DOHH2 (cell line): ENCODE data around the gene LSM7.

Experiments used
- H3F3A ChIP-seq: fragments of 200-600 bp; sonication (generic), shearing (Covaris generic); 2 replicates; pipeline ENCODE4 v1.6.0; 2016; ENCODE audit warnings: antibody characterized with exemption, mild to moderate bottlenecking; ENCODE audit not compliant: control insufficient read depth, insufficient read depth
- H3K27ac ChIP-seq: fragments of 200-600 bp; sonication (generic); 2 replicates; pipeline ENCODE4 v1.5.1; 2014; ENCODE audit warnings: low read depth, mild to moderate bottlenecking, low read length, moderate library complexity
- H3K27me3 ChIP-seq: fragments of 200-600 bp; sonication (generic); 2 replicates; pipeline ENCODE4 v1.6.1; 2014; ENCODE audit warnings: mild to moderate bottlenecking, low read length, mixed read lengths; ENCODE audit not compliant: control insufficient read depth
- H3K36me3 ChIP-seq: fragments of 200-600 bp; sonication (generic); 2 replicates; pipeline ENCODE4 v1.6.1; 2014; ENCODE audit warnings: mild to moderate bottlenecking, low read length, moderate library complexity, mixed read lengths; ENCODE audit not compliant: control insufficient read depth
- H3K4me1 ChIP-seq: fragments of 200-600 bp; sonication (generic); 2 replicates; pipeline ENCODE4 v1.6.1; 2014; ENCODE audit warnings: mild to moderate bottlenecking, low read length, mixed read lengths; ENCODE audit not compliant: control insufficient read depth
- H3K4me2 ChIP-seq: fragments of 200-600 bp; sonication (generic); 2 replicates; pipeline ENCODE4 v1.6.0; 2014; ENCODE audit warnings: mild to moderate bottlenecking, low read length, moderate library complexity
- H3K4me3 ChIP-seq: fragments of 200-600 bp; sonication (generic); 2 replicates; pipeline ENCODE4 v1.5.1; 2014; ENCODE audit warnings: mild to moderate bottlenecking, low read length, mixed read lengths
- H3K79me2 ChIP-seq: fragments of 200-600 bp; sonication (generic); 2 replicates; pipeline ENCODE4 v1.6.1; 2014; ENCODE audit warnings: mild to moderate bottlenecking, low read length, mixed read lengths; ENCODE audit not compliant: control insufficient read depth
- H3K9me2 ChIP-seq: fragments of 200-600 bp; sonication (generic); replicated peaks from 2 replicates; pipeline ENCODE4 v1.6.1; 2014; ENCODE audit warnings: mild to moderate bottlenecking, low read length, mixed read lengths; ENCODE audit not compliant: control insufficient read depth
- H3K9me3 ChIP-seq: fragments of 200-600 bp; sonication (generic); 2 replicates; pipeline ENCODE4 v1.6.1; 2014; ENCODE audit warnings: antibody characterized with exemption, low read length, mixed read lengths; ENCODE audit not compliant: control insufficient read depth, insufficient read depth
- H4K20me1 ChIP-seq: fragments of 200-600 bp; sonication (generic); 2 replicates; pipeline ENCODE4 v1.6.0; 2014; ENCODE audit warnings: low read depth, mild to moderate bottlenecking, antibody characterized with exemption, low read length, moderate library complexity; ENCODE audit not compliant: control insufficient read depth, insufficient read depth
- EZH2phosphoT487 ChIP-seq: fragments of 200-600 bp; sonication (generic); IDR thresholded peaks from 2 replicates; pipeline ENCODE4 v1.6.1; 2017; ENCODE audit warnings: borderline replicate concordance, mild to moderate bottlenecking, antibody characterized with exemption, low read length, moderate library complexity, mixed read lengths
- TF ChIP-seq, protein P1 (sequence below): fragments of 200-600 bp; sonication (generic); IDR thresholded peaks from one replicate; pipeline ENCODE4 v1.5.1; 2014; ENCODE audit warnings: antibody characterized with exemption, mild to moderate bottlenecking, low read depth, low read length; ENCODE audit not compliant: poor library complexity, severe bottlenecking

Gene LSM7

DNA sequence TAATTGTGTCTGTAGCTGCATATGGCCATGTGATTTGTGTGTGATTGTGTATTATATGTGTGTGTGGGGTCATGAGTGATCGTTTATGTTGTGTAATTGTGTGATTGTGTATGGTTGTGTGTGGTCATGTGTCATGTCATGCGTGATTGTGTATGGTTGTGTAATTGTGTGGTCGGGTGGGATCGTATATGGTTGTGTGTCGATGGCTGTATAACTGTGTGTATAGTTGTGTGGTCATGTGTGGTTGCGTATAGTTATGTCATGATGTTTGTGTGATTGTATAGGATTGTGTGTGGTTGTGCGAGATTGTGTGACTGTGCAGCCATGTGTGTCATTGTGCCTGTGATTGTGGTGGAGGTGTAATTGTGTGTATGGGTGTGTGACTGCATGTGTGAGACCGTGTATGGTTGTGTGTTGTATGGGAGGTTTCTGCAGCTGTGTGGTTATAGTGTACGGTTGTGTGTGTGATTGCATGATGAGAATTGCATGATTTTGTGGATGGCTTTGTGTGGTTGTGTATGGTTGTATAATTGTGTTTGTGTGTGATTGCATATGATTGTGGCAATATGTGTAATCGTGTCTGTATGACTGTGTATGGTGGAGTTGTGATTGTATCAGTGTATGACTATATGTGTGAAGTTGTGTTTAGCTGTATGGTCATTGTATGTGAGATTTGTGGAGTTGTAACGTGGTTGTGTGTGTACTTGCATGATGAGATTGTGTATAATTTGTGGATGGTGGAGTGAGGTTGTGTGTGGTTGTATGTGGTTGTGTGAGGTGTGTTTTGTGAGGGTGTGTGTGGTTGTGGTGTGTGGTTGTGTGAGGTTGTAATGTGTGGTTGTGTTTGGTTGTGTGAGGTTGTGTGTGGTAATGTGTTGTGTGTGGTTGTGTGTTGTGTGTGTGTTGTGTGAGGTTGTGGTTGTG lies 33.9 kb upstream of the LSM7 start:
- Histone ChIP-seq H3K79me2 (no peaks in the 10 kb centered on the region), H3K27ac (no peak overlapping the region), H3F3A (peaks cover 3% of the 10 kb centered on the region), H3K4me1 (peaks cover 8% of the 10 kb centered on the region), H3K4me2 (no peak overlapping the region), H3K36me3 (no peaks in the 10 kb centered on the region), H3K27me3 (peaks cover 8% of the 10 kb centered on the region; the same call in 1 of the 2 replicates), H3K9me2 (no peaks in the 10 kb centered on the region), H4K20me1 (no peaks in the 10 kb centered on the region), H3K9me3 (peaks cover 9% of the 10 kb centered on the region; the same call in 1 of the 2 replicates), H3K4me3 (no peak overlapping the region)
- TF ChIP-seq, protein P1, sequence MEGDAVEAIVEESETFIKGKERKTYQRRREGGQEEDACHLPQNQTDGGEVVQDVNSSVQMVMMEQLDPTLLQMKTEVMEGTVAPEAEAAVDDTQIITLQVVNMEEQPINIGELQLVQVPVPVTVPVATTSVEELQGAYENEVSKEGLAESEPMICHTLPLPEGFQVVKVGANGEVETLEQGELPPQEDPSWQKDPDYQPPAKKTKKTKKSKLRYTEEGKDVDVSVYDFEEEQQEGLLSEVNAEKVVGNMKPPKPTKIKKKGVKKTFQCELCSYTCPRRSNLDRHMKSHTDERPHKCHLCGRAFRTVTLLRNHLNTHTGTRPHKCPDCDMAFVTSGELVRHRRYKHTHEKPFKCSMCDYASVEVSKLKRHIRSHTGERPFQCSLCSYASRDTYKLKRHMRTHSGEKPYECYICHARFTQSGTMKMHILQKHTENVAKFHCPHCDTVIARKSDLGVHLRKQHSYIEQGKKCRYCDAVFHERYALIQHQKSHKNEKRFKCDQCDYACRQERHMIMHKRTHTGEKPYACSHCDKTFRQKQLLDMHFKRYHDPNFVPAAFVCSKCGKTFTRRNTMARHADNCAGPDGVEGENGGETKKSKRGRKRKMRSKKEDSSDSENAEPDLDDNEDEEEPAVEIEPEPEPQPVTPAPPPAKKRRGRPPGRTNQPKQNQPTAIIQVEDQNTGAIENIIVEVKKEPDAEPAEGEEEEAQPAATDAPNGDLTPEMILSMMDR: no peak
- no peak for TF ChIP-seq EZH2phosphoT487

DNA sequence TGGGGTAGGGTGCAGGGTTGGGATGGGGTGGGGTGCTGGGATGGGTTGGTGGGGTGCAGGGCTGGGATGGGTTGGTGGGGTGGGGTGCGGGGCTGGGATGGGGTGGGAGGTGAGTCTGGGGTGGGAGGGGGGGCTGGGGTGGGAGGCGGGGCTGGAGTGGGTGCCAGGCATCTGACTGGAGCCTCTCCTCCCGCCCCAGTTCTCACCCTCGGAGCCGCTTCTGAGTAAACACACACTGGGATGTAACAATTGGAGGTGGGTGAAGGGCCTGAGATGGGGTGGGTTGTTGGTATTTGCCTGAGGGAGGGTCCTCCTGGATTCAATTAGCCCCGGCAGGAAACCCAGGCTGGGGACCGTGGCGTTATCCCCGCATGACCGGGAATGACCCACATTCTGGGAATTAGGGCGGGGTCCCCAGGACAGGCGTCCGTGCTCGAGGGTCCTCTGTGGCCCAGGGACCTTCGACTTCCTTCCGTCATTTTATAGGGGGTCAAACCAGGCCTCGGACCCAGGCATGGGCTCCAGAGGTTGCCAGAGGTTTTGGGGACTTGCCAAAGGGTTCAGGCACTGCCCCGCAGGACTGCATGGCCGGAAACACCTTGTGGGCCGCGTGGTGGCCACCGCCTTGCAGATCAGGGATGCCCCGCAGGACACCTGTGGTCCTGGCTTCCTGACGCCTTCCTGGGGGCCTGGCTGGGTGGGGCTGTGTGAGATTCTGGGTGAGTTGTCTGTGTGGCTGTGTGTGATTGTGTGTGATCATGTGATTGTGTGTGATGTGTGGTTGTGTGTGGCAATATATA lies 33.1 kb upstream of the LSM7 start:
- no peak overlapping the region for H3K4me3 ChIP-seq
- no peaks in the 10 kb centered on the region for H3K36me3 ChIP-seq
- H3K4me2 ChIP-seq: no peak overlapping the region
- peaks cover 8% of the 10 kb centered on the region for H3K4me1 ChIP-seq
- peaks cover 8% of the 10 kb centered on the region; the same call in 1 of the 2 replicates for H3K27me3 ChIP-seq
- H3K9me3 ChIP-seq: peaks cover 9% of the 10 kb centered on the region; the same call in 1 of the 2 replicates
- no peaks in the 10 kb centered on the region for H3K79me2 ChIP-seq
- no peaks in the 10 kb centered on the region for H3K9me2 ChIP-seq
- TF ChIP-seq EZH2phosphoT487: no peak
- TF ChIP-seq, protein P1: no peak
- H3K27ac ChIP-seq: no peak overlapping the region
- H4K20me1 ChIP-seq: no peaks in the 10 kb centered on the region
- peaks cover 3% of the 10 kb centered on the region for H3F3A ChIP-seq

DNA sequence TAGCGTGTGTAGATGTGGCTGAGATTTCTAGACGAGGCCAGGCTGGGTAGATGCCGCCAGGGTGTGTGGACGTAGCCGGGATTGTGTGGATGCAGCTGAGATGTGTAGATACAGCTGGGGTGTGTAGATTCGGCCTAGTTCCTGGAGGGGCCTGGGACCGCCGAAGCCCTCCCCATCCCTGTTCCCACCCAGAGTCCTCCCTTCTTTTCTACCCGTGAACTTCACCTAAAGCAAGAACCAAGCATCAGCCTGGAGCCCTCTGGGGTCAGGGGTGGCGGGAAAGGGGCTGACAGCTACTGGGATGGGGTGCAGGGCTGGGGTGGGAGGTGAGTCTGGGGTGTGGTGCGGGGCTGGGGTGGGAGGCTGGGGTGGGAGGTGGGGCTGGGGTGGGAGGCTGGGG lies 32.4 kb upstream of the LSM7 start:
- TF ChIP-seq, protein P1: no peak
- no peak for TF ChIP-seq EZH2phosphoT487
- H3K79me2 ChIP-seq: no peaks in the 10 kb centered on the region
- peaks cover 3% of the 10 kb centered on the region for H3F3A ChIP-seq
- peaks cover 9% of the 10 kb centered on the region; the same call in 1 of the 2 replicates for H3K9me3 ChIP-seq
- no peak overlapping the region for H3K27ac ChIP-seq
- no peaks in the 10 kb centered on the region for H3K9me2 ChIP-seq
- peaks cover 8% of the 10 kb centered on the region; the same call in 1 of the 2 replicates for H3K27me3 ChIP-seq
- no peak overlapping the region for H3K4me3 ChIP-seq
- H4K20me1 ChIP-seq: no peaks in the 10 kb centered on the region
- peaks cover 8% of the 10 kb centered on the region for H3K4me1 ChIP-seq
- H3K4me2 ChIP-seq: no peak overlapping the region
- H3K36me3 ChIP-seq: no peaks in the 10 kb centered on the region
